ENCODE results near the gene FOXL2NB. TPM values are rescaled to one million over a fixed set of nuclear protein-coding genes. Genes with fewer than 3 reads are reported as not detected.

Gene FOXL2NB
- polyA plus RNA-seq, 1 experiment = 0.13 TPM

- CTCF ChIA-PET = interaction anchor here (1.0 to 7.0 kb wide), 2 partner anchors 14 to 307 kb away, joined by 3 to 44 read pairs; partner anchors contain the start of gene CEP70
- no peak for DNase-seq (ENCODE audit: low read depth)
- Histone ChIP-seq H3K36me3 (ENCODE audit: control insufficient read depth, insufficient read depth, low read length) (no peaks in the 10 kb centered on the region), H3K4me3 (ENCODE audit: low read depth, low read length) (no peak overlapping the region), H3K27me3 (ENCODE audit: control insufficient read depth, insufficient read depth, low read length) (peaks cover 3% of the 10 kb centered on the region; the same call in 1 of the 2 replicates)
- TF ChIP-seq CTCF (IDR thresholded peaks at IDR 0.05; ENCODE audit: insufficient read depth, low read depth, low read length) = no peak
- POLR2A ChIA-PET = interaction anchor here (0.6 kb wide), 1 partner anchor 13 kb away, joined by 3 read pairs; no protein-coding TSS in a partner anchor
Observed at GRCh38 chr3:138901567-138901966, 45.5 kb upstream of the FOXL2NB start.

- H3K4me3 ChIP-seq (ENCODE audit: low read depth, low read length) = no peak overlapping the region
- ChIA-PET CTCF (interaction anchor here (1.0 to 7.0 kb wide), 2 partner anchors 13 to 308 kb away, joined by 3 to 44 read pairs; partner anchors contain the start of gene CEP70), POLR2A (no interaction called here)
- no peak for DNase-seq (ENCODE audit: low read depth)
- H3K36me3 ChIP-seq (ENCODE audit: control insufficient read depth, insufficient read depth, low read length) = no peaks in the 10 kb centered on the region
- peaks cover 3% of the 10 kb centered on the region; the same call in 1 of the 2 replicates for H3K27me3 ChIP-seq (ENCODE audit: control insufficient read depth, insufficient read depth, low read length)
- TF ChIP-seq CTCF (IDR thresholded peaks at IDR 0.05; ENCODE audit: insufficient read depth, low read depth, low read length) = no peak
Observed at GRCh38 chr3:138902171-138902570, 44.8 kb upstream of the FOXL2NB start.

GRCh38 chr3:138907539-138907938 lies 39.5 kb upstream of the FOXL2NB start:
- DNase-seq (ENCODE audit: low read depth) = no peak
- POLR2A ChIA-PET = no interaction called here
- H3K4me3 ChIP-seq (ENCODE audit: low read depth, low read length) = no peak overlapping the region
- no peaks in the 10 kb centered on the region for H3K36me3 ChIP-seq (ENCODE audit: control insufficient read depth, insufficient read depth, low read length)
- no peak for TF ChIP-seq CTCF (IDR thresholded peaks at IDR 0.05; ENCODE audit: insufficient read depth, low read depth, low read length)
- CTCF ChIA-PET = interaction anchor here (1.4 to 1.5 kb wide), 2 partner anchors 16 to 213 kb away, joined by 5 to 6 read pairs; no protein-coding TSS in a partner anchor
- H3K27me3 ChIP-seq (ENCODE audit: control insufficient read depth, insufficient read depth, low read length) = no peaks in the 10 kb centered on the region

DNA sequence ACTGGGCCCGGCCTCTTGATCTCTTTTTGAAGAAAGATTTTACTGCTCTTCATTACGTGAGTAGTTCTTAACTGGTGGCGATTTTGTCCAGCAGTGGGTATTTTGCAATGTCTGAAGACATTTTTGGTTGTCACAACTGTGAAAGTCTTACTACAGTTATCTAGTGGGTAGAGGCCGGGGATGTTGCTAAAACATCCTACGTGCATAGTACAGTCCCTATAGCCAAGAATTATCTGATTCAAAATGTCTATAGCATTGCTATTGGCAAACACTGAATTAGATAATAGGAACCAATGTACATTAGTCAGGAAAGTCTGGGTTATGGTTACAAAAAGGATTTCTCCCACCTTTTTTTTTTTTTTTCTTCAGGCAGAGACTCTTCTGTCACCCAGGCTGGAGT lies 38.2 kb upstream of the FOXL2NB start:
- H3K27me3 ChIP-seq (ENCODE audit: control insufficient read depth, insufficient read depth, low read length) = no peaks in the 10 kb centered on the region
- TF ChIP-seq CTCF (IDR thresholded peaks at IDR 0.05; ENCODE audit: insufficient read depth, low read depth, low read length) = no peak
- no peaks in the 10 kb centered on the region for H3K36me3 ChIP-seq (ENCODE audit: control insufficient read depth, insufficient read depth, low read length)
- no peak overlapping the region for H3K4me3 ChIP-seq (ENCODE audit: low read depth, low read length)
- no peak for DNase-seq (ENCODE audit: low read depth)
- ChIA-PET POLR2A (no interaction called here), CTCF (interaction anchor here (1.4 to 1.5 kb wide), 2 partner anchors 14 to 215 kb away, joined by 5 to 6 read pairs; no protein-coding TSS in a partner anchor)

DNA sequence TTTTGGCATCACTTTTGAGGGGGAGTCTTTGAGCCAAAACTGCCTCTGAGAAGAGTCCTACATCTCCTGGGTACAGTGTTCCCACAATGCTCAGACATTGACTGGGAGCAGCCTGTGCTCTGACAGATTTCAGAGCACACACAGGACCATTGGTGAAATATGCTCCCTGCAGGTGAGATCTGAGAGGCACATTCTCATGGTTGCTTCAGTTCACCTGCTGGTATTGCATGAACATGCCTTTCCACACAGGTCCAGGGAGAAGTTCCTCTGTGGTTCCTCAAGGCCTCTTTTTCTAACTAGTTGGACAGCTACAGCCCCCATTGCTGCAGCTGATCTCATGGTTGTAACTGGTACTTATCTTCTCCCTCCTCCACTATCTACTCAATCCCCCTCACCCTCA lies 37.1 kb upstream of the FOXL2NB start:
- ChIA-PET CTCF (interaction anchor here (1.1 to 1.8 kb wide), 2 partner anchors 210 to 211 kb away, joined by 5 read pairs; no protein-coding TSS in a partner anchor), POLR2A (no interaction called here)
- no peak for DNase-seq (ENCODE audit: low read depth)
- H3K36me3 ChIP-seq (ENCODE audit: control insufficient read depth, insufficient read depth, low read length) = no peaks in the 10 kb centered on the region
- no peak for TF ChIP-seq CTCF (IDR thresholded peaks at IDR 0.05; ENCODE audit: insufficient read depth, low read depth, low read length)
- H3K4me3 ChIP-seq (ENCODE audit: low read depth, low read length) = no peak overlapping the region
- H3K27me3 ChIP-seq (ENCODE audit: control insufficient read depth, insufficient read depth, low read length) = no peaks in the 10 kb centered on the region
